MM.1S (cell line): ENCODE data around the gene SCFD2.

ENCODE experiments used
- DNase-seq: peaks from one replicate; pipeline ENCODE4 v3.0.0-alpha.2; 2015
- H2AFZ ChIP-seq: fragments of 300-600 bp; sonication (generic); 2 replicates; pipeline ENCODE4 v1.6.0; 2016; ENCODE audit warnings: antibody characterized with exemption, low read length
- H3F3A ChIP-seq: fragments of 300-600 bp; sonication (generic); 2 replicates; pipeline ENCODE4 v1.6.1; 2016; ENCODE audit warnings: mild to moderate bottlenecking, antibody characterized with exemption, low read length, moderate library complexity, mixed read lengths; ENCODE audit not compliant: insufficient read depth
- H3K27ac ChIP-seq: fragments of 300-600 bp; sonication (generic); 2 replicates; pipeline ENCODE4 v1.5.1; 2016; ENCODE audit warnings: mild to moderate bottlenecking, low read length
- H3K27me3 ChIP-seq: fragments of 300-600 bp; sonication (generic); replicated peaks from 2 replicates; pipeline ENCODE4 v1.6.0; 2016; ENCODE audit warnings: low read length; ENCODE audit not compliant: insufficient read depth
- H3K36me3 ChIP-seq: fragments of 300-600 bp; sonication (generic); replicated peaks from 2 replicates; pipeline ENCODE4 v1.6.1; 2016; ENCODE audit warnings: mild to moderate bottlenecking, low read length, mixed read lengths; ENCODE audit not compliant: insufficient read depth
- H3K4me1 ChIP-seq: fragments of 300-600 bp; sonication (generic); 2 replicates; pipeline ENCODE4 v1.6.1; 2016; ENCODE audit warnings: low read length, mixed read lengths
- H3K4me2 ChIP-seq: fragments of 300-600 bp; sonication (generic); 2 replicates; pipeline ENCODE4 v1.6.0; 2016; ENCODE audit warnings: low read depth, low read length
- H3K4me3 ChIP-seq: fragments of 300-600 bp; sonication (generic); 2 replicates; pipeline ENCODE4 v1.5.1; 2016; ENCODE audit warnings: low read length, mixed read lengths
- H3K79me2 ChIP-seq: fragments of 300-600 bp; sonication (generic); 2 replicates; pipeline ENCODE4 v1.6.1; 2016; ENCODE audit warnings: mixed run types, low read length, mixed read lengths
- H3K9ac ChIP-seq: fragments of 300-600 bp; sonication (generic); 2 replicates; pipeline ENCODE4 v1.6.1; 2016; ENCODE audit warnings: low read length, mixed read lengths
- H3K9me2 ChIP-seq: fragments of 300-600 bp; sonication (generic); replicated peaks from 2 replicates; pipeline ENCODE4 v1.6.1; 2016; ENCODE audit warnings: mild to moderate bottlenecking, low read length, mixed read lengths; ENCODE audit not compliant: insufficient read depth
- H3K9me3 ChIP-seq: fragments of 300-600 bp; sonication (generic); replicated peaks from 2 replicates; pipeline ENCODE4 v1.6.1; 2016; ENCODE audit warnings: mild to moderate bottlenecking, low read length, mixed read lengths; ENCODE audit not compliant: insufficient read depth
- H4K20me1 ChIP-seq: fragments of 300-600 bp; sonication (generic); 2 replicates; pipeline ENCODE4 v1.6.1; 2016; ENCODE audit warnings: mild to moderate bottlenecking, low read length, moderate library complexity, mixed read lengths; ENCODE audit not compliant: insufficient read depth
- CTCF ChIP-seq: fragments of 300-600 bp; sonication (generic); IDR thresholded peaks from 2 replicates; pipeline ENCODE4 v1.5.1; 2016; ENCODE audit warnings: antibody characterized with exemption, low read length, mixed read lengths
- EZH2 ChIP-seq: fragments of 300-600 bp; sonication (generic); optimal IDR thresholded peaks from 2 replicates; pipeline ENCODE3; 2017; ENCODE audit warnings: low read depth, mild to moderate bottlenecking, antibody characterized with exemption, low read length, mixed read lengths
- EZH2phosphoT487 ChIP-seq: fragments of 300-600 bp; sonication (generic); IDR thresholded peaks from 2 replicates; pipeline ENCODE4 v1.6.1; 2018; ENCODE audit warnings: antibody characterized with exemption, low read length

Gene SCFD2

GRCh38 chr4:52865300-52865699, 500.6 kb downstream of the SCFD2 start:
- Histone ChIP-seq H3K4me3 (no peak overlapping the region), H3K27me3 (no peaks in the 10 kb centered on the region), H3K79me2 (no peaks in the 10 kb centered on the region), H3K4me1 (no peaks in the 10 kb centered on the region), H4K20me1 (no peaks in the 10 kb centered on the region), H3K4me2 (no peak overlapping the region), H3K36me3 (no peaks in the 10 kb centered on the region), H3K9me3 (no peaks in the 10 kb centered on the region), H3K9me2 (no peaks in the 10 kb centered on the region), H3F3A (no peaks in the 10 kb centered on the region), H2AFZ (no peak overlapping the region), H3K9ac (no peak overlapping the region), H3K27ac (no peak overlapping the region)
- DNase-seq = no peak
- no peak for TF ChIP-seq EZH2phosphoT487
- TF ChIP-seq EZH2 = no peak
- no peak for TF ChIP-seq CTCF

GRCh38 chr4:52864793-52865192, 501.1 kb downstream of the SCFD2 start:
- no peak overlapping the region for H3K9ac ChIP-seq
- H3K4me1 ChIP-seq = no peaks in the 10 kb centered on the region
- H3K27me3 ChIP-seq = no peaks in the 10 kb centered on the region
- H3K9me3 ChIP-seq = no peaks in the 10 kb centered on the region
- no peak overlapping the region for H3K4me2 ChIP-seq
- H3K36me3 ChIP-seq = no peaks in the 10 kb centered on the region
- no peaks in the 10 kb centered on the region for H3K9me2 ChIP-seq
- no peaks in the 10 kb centered on the region for H3F3A ChIP-seq
- H3K27ac ChIP-seq = no peak overlapping the region
- H2AFZ ChIP-seq = no peak overlapping the region
- TF ChIP-seq EZH2phosphoT487 (no peak), EZH2 (no peak), CTCF (no peak)
- H4K20me1 ChIP-seq = no peaks in the 10 kb centered on the region
- DNase-seq = no peak
- no peaks in the 10 kb centered on the region for H3K79me2 ChIP-seq
- no peak overlapping the region for H3K4me3 ChIP-seq

- no peak for TF ChIP-seq CTCF
- no peak for TF ChIP-seq EZH2
- TF ChIP-seq EZH2phosphoT487 = no peak
- Histone ChIP-seq H3K4me1 (no peaks in the 10 kb centered on the region), H3K9ac (no peak overlapping the region), H3K4me3 (no peak overlapping the region), H4K20me1 (no peaks in the 10 kb centered on the region), H3K27me3 (no peaks in the 10 kb centered on the region), H3F3A (no peaks in the 10 kb centered on the region), H3K4me2 (no peak overlapping the region), H2AFZ (no peak overlapping the region), H3K27ac (no peak overlapping the region), H3K9me3 (no peaks in the 10 kb centered on the region), H3K79me2 (no peaks in the 10 kb centered on the region), H3K9me2 (no peaks in the 10 kb centered on the region), H3K36me3 (no peaks in the 10 kb centered on the region)
- DNase-seq = no peak
These were observed 502.5 kb downstream of the SCFD2 start for GRCh38 chr4:52863324-52863723.
